Measurements from ENCODE around the gene PTPRM.

PTPRM gene

DNA sequence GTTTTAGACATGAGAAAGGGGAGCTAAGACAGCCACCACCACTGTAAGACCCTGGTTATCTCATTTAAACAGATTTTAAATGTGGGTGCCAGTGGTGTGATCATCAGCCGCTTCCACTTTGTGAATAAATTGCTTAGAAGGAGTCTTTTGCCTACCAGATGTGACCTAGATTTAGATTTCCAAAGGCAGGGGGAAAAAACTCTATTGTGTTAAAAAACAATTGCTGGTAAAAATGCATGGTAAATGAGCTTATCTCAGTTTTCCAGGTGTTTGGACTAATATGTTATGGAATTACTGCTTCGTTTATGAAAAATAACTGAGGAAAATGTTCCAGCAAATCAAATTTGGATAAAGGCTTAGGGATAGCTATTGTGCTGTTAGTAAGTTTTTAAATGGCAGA, 575.8 kb downstream of the PTPRM start:
- DNase-seq = no peak

DNA sequence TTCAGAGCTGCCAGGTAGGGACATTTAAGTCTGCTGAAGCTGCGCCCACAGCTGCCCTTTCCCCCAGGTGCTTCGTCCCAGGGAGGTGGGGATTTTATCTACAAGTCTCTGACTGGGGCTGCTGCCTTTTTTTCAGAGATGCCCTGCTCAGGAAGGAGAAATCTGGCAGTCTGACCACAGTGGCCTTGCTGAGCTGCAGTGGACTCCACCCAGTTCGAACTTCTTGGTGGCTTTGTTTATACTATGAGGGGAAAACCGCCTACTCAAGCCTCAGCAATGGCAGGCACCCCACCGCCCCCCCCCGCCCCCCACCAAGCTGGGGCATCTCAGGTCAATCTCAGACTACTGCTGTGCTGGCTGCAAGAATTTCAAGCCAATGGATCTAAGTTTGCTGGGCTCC, 584.1 kb downstream of the PTPRM start:
- no peak for DNase-seq

DNA sequence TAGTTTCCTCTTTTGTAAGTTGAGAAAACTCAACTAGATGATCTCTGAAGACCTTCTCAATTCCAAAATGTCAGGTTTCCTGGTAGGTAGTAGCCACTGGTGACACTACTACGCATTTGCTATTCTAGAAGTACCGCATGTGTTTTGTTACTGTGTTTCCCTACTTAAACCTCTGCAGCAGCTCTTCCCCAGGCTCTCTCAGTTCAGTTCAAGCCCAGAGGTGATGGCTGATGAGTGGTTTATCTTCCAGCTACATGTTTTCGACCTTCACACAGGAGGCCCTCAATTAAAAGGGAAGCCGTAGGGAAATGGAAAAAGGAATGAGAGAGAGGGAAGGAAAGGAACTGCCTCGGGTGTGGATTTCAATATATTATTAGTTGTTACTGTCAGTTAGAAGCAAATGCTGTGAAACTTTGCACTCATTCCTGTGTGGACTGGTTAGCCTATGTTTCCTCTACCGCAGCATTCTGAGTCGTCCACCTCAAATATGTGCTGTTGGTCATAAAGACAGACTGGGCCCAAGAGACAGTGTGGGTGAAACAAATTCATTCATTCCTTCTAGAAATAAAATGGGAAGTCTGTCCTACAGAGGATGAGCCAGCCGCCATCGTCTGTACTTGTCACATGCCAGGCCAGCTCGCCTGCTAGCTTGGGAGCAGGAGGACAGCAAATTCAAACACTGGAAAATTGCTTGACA, 586.9 kb downstream of the PTPRM start:
- no peak for DNase-seq

DNA sequence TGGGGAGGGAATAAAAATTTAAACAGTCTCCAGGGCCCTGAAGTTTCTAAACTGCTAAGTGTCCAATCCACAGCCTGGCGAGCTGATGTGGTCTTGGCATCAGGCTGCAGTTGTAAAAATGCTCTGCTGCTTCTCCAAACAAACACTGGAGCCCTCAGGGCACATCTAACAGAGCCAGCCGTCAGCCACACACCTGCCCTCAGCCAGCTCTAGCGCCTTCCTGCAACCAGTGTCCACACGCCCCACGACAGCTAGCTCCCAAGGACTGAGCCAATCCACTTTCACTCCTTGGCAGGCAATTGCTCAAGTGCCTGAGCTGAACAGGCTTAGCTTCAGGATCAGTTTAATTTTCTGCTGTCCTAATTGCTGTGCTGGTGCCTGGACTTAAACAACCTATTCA, 595.7 kb downstream of the PTPRM start:
- no peak for DNase-seq

DNA sequence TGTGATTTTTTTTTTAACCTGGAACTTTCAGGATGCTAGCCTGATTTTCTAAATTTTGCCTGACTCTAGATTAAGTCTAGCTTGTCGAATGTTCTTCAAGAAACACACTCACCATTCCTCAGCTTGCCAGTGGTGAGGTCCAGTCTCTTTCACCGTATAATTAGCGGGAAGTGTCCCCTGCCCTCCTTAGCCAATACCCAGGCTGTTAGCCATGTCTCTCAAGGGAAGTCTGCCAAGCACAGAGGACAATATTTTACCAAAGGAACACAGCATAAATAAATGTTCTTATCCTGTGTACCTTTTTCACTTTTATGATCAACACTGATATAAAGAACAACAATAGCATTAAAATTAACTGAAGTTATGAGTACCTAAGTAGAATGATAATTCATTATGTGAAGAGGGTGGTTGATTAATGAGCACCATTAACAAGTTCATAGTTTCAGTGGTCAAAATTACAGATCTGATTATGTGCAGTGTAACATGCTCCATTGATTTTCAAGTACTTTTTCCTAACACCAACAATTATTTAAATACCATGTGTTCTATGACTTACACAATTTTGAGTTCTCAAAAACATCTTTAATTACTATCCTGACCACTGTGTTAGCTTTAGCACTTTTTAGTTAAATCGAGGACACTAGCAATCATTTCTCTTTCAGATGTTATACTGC, 596.3 kb downstream of the PTPRM start:
- DNase-seq = no peak

DNA sequence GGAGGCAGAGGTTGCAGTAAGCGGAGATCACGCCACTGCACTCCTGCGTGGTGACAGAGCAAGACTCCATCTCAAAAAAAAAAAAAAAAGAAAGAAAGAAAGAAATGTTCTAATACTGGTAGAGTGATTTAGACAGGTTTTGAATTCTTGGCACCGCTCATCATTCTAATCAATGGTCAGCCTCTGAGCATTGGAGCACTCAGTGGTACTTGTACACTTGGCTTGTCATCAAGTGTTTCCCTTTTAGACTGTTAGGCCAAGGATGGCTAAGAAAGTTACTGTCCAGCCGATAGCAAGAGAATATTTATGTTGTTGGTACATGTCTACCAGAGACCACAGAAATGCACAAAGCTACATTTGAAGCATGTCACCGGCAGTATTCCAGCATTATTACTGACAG, 598.0 kb downstream of the PTPRM start:
- no peak for DNase-seq

DNA sequence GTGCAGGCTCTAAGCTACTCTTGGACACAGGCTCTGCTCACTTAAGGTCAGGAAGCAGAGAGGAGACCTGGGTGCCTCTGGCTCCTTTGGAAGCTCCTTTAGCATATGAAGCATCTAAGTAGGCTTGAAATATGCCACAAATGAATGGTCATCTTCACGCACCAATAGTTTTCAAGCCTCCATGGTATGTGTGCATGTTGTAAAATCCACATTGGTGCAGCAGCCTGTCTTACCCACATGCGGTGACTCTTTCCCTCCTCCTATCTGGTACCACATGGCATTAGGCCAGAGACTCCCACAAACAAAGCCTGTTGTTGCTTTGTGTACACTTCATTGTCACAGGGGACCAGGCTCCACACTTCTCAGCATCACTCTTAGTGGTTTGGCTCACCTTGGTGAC, 599.9 kb downstream of the PTPRM start:
- no peak for DNase-seq

DNA sequence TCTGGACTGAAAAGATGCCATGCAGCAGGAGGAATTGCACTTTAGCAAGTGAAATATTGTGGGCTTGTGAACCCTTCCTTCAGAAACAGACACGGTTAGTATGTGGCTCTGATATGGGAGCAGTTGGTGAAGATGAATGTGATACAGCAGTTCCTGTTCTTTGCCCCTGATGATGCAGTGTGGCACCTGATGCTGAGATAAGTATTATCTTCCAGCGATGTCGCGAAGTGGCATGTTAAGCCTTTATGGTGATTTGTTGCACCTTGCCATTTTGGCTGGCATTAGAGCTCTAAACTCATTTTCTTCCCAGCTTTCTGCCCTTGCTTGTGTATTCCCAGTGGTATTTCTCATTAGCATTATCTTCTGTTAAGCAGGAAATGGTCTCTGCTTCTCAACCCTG, 600.6 kb downstream of the PTPRM start:
- no peak for DNase-seq

DNA sequence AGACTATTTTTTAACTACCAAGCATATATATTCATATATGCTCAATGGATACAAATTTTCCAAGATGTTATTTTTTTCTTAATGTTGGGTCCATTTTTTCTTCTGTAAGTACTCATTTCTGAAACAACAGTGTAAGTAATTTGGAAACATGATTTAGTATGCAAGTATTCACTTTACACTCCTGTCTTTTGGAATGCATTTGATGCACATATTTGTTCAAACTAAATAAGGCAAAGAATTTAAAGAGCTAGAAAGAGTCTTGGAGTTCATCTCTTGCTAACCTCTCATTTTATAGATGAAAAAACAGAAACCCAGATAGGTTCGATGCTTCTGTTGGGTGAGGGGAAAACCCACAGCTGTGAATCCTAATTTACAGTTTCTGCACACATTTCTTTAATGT, 602.6 kb downstream of the PTPRM start:
- no peak for DNase-seq

DNA sequence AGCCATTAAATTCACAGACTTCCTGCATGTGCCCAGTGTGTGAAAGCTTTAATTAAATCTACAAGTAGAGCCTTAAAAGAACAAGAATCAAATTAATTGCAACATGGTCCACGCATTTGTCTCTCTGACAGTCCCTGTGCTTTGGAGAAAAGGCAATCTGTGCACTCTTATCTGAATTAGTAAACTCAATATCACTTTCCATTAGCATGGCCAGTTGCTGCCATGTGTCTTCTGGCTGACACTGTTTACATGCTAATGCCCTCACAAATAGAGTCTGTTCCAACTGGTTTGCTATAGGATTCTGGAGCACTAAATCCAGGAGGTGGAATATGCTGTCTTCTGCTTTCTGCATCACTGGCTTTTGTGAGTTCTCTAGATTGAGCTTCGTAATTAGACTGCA, 607.7 kb downstream of the PTPRM start:
- DNase-seq = no peak

DNA sequence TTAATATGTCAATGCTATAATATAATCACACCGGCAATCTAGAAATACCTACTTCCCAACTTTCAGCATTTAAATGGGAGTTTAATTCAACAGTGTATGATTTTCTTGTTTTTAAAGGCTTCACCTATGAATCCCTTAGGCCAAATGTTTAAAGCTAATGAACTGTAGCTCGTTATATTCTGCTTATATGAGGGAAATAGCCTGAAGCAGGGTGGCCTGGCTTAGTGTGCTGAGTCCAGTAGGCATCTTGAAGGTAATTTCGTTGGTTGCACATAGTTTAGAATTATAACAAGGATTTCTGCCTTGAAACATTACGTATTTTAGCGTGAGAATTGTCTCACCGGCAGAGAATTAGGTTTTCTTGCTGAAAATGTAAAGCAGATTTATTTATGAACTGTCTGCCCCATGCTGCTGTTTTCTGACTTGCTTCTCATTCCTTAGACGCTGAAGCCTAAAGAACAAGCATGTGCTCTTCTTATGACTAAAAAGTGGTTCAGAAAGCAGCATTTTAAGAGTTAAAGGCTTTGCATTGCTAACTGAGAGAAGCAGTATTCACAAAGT, 608.5 kb downstream of the PTPRM start:
- no peak for DNase-seq

DNA sequence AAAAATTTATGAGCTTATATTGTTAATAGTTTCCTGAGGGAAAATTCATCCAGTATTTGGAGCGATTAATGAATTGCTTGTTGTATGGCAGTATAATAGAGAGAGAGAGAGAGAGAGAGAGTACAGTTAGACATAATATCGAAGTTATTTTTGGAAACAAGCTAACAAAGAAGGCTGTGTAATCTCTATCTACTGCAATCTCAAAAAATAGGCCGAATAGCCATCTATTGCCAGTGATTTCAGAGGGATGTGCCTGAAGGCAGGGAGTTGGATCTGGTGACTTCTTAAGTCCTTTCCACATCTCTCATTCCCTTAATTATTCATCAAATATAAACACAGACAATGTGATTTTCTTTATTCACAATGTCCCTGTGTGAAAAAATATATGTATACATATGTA, 609.0 kb downstream of the PTPRM start:
- DNase-seq = no peak

DNA sequence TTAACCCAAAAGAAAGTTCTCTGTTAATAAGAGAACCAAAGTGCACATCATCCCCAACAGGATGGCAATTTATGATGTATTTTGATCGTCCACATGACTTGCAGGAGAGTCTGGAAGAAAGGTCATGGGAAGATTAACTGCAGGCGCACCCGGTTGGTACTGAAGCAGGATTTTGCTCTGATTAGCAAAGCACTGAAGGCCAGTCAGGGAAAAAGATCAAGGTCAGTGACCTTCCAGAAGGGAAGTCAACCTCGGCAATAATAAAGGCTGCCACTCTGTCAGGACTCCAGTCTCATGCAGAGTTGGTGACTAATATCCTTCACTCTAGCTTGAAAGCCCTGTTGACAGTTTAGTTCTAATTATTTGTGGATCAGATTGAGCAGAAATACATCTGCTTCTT, 609.4 kb downstream of the PTPRM start:
- no peak for DNase-seq

DNA sequence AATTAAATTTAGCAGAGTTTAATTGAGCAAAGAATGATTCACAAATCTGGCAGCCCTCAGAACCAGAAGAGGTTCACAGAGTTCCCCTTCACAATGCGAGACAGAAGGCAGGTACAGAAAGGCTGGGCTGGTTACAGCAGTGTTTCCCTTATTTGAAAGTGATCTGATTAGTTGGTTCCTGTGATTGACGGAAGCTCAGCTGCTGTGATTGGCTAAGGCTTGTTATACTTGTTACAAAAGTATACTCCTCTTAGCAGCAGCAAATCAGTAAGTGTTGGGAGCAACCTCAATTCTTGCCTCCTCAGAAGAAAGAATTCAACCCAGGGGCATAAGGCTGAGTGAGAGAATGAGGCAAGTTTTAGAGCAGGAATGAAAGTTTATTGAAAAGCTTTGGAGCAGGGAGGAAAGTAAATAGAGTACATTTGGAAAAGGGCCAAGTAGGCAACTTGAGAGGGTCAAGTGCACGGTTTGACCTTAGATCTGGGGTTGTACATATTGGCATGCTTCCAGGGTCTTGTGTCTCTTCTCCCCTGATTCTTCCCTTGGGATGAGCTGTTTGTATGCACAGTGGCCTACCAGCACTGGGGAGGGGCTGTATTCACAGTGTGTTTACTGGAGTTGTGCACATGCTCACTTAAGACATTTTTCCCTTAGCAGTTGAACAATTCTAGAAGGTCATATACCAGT, 610.4 kb downstream of the PTPRM start:
- no peak for DNase-seq

DNA sequence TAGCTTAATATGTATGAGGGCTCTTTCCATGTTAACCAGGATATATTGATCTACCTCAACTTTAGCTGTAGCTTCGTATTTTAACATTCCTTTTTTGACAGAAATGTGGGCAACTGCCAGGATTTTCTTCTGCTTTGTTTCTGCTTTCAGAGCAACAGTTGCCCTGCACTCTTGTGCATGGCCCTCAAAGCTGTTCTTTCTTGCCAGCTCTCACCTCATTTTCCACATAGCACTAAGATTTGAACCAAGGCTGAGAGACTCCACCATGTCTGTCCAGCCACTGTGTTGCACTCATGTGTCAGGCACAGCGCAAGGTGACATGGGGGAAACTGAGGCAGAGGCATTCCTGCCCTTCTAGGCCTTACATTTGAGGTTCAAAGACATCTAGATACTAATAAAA, 619.3 kb downstream of the PTPRM start:
- no peak for DNase-seq

DNA sequence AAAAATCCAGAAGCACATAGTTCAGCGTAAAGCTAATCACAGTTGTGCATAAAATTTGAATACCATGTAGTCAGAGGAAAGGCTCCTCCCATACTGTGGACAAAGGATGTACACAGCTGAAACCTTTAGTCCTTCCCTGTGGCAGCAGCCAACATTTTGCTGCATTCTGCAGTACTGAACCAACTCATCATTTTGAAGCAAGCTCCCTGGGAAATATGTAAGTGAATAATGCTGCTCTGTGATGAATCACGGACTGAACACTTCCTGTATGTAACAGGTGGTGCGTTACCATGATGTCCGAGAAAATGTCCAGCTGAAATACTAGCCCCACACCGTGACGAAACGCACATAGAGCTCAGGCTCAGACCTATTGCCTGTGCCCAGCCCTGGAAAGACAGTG, 621.1 kb downstream of the PTPRM start:
- no peak for DNase-seq

DNA sequence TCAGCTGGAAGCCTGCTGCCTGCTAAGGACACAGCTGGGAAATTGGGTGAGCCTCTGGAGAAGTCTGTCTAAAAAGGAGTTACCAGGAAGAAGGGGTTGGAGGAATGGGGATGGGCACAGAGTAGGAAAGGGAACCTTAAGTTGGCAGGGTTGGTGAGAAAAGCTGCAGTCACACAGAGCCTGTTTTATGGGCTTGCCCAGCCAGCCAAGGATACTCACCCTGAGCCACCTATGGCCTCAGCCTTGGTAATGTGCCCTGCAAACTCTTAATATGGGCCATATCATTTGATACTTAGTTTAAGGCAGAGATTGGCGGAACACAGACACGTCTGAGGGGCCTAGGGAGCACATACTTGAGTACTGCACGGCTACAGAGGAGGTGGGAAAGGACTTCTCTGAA, 623.9 kb downstream of the PTPRM start:
- DNase-seq = no peak

DNA sequence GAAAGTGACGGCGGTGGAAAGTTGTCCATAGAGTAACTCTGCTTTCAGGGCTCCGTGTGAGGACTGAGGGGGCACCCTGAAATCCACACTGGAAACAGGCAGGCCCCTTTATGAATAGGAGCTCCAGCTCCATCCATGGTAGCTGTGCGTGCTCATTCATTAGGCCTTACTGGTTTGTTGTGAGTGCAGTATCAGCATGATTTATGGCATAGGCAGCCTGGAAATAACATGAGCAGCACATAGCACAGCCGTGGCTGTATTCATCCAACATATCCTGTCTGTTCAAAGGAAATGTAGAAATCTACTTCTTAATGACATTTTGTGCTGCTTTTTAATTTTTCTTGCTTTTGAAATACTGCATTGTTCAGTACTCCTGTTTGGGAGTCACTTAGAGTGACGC, 627.3 kb downstream of the PTPRM start:
- no peak for DNase-seq

DNA sequence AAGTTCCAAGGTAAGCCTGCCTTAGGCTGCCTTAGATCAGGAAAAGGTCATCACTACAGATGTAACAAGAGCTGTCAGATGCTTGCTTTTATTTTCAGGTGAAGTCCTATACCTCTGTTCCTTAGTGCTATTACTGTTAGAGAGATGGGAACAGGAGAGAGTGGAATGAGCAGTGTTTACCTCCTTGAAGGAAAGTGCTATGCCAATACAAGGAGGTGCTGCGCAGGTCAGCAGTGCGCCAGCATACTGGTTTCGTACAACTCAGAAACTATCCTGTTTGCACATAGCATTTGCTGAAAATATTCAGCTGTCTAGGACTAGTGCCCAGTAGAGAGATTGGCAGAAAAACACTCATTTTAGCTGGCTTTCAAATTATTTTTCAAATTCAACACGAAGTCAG, 629.1 kb downstream of the PTPRM start:
- no peak for DNase-seq

DNA sequence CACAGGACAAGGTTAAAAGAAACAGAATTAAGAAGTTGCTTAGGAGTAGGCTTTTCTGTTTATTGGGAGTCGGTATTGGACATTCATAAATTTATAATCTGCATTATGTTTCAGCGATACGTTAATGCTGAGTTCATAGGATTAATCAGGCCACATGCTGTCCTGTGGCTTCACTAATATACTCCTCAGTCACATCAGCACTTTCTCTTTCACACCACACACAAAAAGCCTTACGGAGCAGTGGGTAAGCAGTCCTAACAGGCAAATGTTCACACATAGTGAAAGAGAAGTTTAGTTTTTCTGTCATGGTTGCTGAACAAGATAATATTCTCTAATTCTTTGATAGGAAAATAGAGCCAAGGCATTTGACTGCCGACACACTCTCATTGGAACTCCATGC, 630.4 kb downstream of the PTPRM start:
- DNase-seq = no peak

DNA sequence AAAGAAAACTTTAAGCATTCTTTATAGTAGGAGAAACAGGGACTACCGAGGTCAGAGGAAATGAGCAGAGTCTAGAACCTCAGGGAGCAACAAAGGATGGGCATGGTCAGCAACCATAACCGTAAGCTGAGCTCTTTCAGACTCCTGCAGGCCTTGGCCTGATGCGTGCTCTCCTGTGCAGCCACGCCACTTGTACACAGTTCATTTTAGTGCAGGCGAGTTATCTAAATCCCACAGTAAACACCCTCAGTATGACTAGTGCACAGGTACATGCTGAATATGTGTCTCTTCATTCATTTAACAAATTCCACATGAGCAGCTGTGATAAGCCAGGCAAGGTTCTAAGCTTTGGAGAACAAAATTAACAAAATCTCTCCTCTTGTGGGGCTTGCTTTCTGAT, 640.9 kb downstream of the PTPRM start:
- DNase-seq = no peak

DNA sequence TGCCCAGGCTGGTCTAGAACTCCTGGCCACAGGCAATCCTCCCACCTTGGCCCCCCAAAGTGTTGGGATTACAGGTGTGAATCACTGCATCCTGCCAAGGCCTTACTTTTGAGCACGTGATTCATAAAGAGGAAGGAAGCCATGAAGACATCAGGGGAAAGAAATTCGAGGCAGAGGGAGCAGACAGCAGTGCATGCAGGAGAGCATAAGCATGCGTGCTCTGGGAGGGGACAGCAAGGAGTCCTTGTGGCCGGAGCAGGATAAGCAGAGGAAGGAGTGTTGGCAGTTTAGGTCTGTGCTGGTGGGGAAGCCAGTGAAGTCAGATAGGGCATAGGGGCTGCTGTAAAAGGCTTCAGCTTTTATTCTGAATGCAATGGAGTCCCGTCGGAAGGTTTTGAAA, 641.6 kb downstream of the PTPRM start:
- no peak for DNase-seq

DNA sequence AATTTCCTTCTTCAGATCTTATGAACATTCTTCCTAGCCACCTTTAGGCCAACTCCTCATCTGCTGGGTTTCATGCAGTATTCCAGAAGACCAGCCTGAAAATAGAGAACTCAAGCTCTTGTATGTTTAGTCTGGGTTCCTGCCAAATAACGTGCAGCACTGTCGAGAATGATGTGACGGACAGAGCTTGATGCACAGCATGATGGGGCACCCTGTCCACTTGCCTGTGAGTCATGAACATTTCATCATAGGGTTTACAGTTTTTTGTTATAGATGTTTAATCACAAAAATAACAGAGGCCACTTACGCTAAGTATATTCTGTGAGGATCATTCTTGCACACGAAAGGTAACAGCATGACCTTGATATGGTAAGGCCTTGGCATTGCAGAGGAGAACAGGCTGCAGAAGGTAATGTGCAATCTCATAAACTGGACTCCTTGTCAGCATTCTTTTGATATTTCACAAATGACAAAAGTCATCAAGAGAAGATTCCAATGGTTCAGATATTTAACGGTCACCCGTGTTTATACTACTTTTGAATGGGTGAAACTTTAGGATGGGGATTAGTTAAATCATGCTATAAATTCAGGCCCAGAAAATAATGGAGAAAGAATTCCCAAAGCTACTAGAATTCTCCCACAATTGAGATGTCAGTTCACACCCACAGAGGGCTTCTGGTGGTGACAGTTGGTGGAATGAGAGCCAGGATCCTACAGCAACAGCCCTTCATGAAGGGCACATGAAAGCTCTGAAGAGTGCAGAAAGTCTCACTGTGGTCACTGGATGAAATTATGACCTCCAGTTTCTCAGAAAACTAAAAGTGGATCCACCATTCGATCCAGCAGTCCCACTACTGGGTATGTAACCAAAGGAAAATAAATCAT, 646.0 kb downstream of the PTPRM start:
- no peak for DNase-seq
